HK-2 (cell line): ENCODE results near the gene GRID1.
"Not testable (repeated sequence)": the region's sequence is repeated elsewhere in the genome, so short reads cannot be mapped to it uniquely, and the experiment has no call there.

Source experiments
- DNase-seq: peaks from one replicate; pipeline ENCODE4 v3.0.0-alpha.2; 2018; ENCODE audit not compliant: unreplicated experiment

GRID1 gene

DNA sequence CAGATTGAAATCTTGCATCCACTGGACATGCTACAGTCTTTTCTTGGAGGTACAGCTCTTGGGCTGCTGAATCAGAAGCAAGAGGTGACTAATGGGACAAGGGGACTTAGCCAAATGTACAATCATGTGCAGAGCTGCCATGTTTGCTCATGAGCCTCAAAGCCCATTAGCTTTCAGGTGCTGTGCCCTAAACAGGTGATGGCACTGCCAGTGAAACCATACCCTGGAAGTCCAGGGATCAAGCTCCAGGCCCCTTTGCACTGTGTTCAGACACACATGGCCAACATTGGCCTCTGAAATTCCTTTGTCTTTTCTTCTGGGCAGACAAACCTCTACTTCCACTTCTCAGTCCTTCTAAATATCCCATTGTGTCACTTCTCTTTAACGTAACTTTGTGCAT is 328.2 kb downstream of the GRID1 start:
- no peak for DNase-seq

DNA sequence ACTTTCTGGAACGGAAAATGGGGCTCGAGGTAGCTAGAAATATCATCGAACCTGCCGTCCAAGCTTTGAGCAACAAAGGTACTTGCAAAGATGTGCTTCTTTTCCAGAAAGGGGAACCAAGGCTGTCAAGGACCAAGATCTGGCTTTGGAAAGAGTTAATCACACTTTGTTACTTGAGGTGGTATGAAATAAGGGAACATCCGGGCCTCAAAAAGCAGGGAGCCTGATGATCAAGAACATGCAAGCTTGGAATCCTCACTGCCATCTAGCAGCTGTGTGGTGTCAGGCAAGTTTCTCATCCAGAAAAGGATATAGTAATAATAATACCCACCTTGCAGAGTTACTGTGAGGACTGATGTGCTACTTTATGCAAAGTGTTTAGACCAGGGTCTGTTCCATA is 329.5 kb downstream of the GRID1 start:
- DNase-seq: no peak

DNA sequence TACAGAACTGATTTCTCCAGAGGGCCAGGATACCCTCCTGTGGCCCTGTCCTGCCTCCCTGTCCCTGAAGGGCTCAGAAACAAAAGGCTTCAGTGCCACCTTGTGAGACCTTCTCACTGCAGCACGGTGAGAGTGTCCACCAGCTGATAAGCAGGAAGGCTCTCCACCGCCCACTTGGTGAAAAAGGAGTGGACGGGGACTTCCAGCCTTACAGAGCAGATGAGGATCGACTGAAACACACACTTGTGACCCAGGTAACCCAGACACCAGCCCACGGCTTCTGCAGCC is 330.1 kb downstream of the GRID1 start:
- no peak for DNase-seq

DNA sequence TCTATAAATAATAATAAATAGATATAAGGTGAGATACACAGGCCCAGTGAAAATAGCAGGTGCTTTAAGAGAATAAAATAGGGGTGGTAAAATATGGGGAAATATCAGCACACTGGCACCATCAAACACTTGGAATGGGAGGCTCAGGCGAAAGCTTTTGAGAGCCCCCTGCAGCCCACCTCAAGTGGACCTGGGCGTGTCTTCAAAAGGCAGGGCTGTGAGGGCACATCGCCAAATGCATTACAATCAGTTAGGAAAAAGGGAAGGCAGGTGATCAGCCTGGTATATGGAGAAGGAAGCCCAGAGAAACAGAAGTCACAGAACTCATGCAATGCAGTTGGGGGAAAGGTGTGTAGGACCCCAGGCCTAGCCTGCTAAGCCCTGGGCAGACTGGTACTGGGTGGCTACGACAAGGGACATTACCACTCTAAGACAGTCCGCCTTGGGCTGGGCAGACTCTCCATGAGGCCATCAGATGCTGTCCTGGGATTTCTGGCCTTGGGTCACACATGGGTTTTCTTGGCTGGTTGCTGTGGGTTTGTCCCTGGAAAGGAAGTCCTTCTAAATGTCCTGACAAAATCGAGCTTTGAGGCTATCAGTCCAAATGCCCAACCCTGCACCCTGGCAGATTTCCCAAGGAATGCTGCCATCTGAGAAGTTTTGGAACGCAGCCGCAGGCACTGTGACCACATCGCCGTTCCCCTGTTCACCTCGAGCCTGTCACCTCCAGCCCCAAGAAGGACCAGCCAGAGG is 330.6 kb downstream of the GRID1 start:
- no peak for DNase-seq

DNA sequence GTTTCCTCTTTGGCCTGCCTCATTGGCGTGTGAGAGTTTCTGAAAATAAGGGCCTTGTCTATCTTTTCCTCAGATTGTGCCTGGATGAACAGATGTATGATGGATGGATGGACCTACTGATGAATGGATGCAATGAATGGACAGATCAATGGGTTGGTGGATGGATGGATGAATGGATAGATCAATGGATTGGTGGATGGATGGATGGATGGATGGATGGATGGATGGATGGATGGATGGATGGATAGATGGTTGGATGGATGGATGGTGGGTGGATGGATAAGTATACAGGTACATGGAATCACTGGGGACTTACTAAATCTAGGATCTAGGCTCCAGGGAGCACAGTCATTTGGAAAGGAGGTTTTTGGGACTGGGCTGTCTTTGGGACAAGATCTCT is 331.9 kb downstream of the GRID1 start:
- no peak for DNase-seq

DNA sequence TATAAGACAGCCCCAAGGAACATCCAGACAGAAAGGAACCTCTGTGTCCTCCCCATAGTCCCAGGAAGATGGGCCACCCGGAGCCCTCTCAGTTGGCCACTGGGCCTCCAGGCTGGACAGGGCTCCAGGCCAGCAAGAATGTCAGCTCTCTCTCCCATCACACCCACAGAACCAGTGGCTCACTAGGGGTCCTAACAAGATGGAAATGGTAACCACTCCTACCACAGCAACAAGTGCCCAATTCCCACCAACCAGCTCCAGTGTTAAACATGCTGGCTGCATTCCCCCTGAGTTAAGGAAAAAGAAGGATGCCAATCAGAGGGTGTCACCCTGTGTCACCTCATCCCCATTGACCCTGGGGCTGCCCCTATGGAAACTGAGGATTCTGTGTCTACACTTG is 333.0 kb downstream of the GRID1 start:
- DNase-seq: no peak

DNA sequence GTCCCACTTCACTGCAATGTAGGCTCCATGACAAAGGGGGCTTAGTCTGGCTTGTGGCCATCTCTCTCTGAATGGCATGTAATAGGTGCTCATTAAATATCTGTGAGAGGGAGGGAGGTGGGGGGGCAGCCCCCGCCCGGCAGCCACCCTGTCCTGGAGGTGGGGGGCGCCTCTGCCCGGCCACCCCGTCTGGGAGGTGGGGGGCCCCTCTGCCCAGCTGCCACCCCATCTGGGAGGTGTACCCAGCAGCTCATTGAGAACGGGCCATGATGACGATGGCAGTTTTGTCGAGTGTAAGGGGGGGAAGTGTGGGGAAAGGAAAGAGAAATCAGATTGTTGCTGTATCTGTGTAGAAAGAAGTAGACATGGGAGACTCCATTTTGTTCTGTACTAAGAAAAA is 334.5 kb downstream of the GRID1 start:
- not testable (repeated sequence) for DNase-seq

DNA sequence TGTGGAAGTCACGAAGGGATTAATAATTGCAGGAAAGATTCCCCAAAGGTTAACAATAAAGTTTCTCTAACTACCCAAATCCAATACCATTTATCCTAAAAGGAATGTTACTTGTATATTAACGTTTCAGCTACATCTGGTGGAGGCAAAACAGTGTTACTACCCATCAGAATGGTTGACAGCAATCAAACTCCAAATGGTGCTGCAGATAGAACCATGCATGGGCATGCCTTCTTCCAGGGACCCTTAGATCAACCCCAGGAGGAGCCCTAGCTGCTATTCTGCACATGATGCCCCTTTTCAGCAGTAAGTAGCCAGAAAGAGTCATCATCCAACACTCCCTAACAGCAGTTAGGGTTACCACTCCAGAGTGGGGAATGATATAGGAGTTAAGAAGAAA is 336.3 kb downstream of the GRID1 start:
- no peak for DNase-seq

DNA sequence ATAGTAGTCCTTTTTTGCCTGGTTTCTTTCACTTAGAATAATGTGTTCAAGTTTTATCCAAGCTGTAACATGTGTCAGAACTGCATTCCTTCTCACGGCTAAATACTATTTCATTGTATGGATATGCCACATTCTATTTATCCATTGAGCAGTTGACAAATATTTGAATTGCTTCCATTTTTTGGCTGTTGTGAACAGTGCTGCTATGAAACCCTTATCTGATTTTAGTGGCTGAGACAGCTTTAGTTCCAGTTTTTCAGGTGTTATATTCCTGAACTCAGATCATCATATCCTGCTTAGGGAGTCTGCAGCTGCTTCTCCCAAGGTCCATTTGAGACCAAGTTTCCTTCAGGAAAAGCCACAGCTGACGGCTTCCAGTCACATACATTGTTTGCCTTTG is 339.2 kb downstream of the GRID1 start:
- DNase-seq: no peak

DNA sequence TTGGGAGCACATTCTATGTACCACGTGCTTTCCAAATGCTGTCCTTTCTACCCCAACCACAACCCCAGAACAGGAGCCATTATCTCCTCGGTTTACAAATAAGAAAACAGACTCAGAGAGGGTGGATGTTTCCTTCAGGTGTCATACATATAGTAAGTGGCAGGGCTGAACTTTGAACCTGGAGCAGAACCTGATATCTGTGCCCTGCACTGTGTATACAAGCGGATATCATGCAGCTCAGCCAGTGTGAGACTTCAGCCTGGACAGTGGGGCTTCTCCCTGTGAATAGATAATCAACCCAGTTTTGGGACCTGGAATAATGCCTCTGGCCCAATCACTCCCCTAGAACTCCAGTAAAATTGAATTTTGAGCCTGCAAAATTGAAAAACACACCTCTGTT is 341.1 kb downstream of the GRID1 start:
- DNase-seq: no peak

DNA sequence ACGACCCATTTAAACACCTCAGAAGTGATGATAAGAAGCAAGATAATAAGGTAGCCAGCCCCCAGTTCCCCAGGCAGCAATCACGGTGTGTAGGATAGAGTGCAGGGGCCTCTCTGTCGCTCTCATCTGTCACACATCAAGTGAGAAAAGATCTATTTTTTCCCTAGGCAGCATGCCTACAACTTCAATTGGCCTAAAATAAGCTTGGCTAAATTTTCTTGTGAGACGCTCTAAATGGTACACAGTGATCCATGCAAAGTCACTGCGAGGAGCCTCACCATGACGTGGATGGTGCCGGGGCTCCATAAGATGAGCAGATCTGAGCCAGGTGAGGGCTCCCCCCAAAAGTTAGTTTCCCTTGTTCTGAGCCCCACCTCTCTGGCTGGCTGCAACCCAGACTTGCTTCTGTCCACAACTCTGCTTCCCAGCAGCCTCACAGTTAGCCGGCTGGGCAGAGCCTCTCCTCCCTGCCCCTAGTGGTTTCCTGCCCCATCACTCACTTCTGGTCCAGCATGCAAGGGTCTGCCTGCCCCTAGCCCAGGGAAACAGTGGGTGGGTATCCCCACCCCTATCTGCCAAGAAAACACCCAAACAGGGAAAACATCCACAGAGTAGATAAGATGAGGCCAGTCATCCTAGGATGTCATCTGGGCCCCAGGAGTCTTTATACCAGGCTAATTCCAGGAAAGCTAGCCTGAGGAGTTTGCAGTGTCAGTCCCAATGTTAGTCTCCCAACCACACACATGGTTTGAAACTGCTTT is 342.1 kb downstream of the GRID1 start:
- DNase-seq: no peak

DNA sequence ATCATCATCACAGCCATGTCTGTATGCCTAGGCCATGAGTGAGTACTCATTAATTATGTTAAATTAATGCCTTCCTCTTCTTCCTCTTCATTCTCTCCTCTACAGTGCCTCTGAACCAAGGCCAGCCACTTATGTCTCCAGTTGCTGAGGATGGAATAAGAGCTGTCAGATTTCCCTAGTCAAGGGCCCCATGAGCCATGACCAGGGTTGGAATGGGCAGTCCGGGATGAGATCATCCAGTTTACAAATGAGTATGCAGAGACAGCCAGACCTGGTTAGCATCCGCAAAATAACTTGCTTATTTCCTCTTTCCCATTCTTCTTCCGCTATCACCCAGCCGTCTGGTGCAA is 342.7 kb downstream of the GRID1 start:
- DNase-seq: no peak

DNA sequence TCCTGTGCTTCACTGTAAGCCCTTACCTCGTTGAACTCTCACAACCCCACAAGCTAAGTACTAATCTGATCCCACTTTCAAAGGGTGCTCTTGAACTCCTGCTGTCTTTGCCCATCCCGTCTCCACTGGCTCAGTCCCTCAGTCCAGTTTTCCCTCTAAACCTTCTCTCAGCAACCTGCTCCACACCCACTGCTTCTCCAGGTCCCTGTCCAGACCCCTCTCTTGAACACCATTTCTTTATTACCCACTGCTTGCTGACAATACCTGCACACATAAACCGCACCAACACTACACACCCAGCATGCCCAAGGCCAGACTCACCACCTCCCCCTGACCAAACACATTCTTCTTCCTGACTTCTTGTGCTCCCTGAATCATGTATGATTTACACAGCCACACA is 343.3 kb downstream of the GRID1 start:
- no peak for DNase-seq

DNA sequence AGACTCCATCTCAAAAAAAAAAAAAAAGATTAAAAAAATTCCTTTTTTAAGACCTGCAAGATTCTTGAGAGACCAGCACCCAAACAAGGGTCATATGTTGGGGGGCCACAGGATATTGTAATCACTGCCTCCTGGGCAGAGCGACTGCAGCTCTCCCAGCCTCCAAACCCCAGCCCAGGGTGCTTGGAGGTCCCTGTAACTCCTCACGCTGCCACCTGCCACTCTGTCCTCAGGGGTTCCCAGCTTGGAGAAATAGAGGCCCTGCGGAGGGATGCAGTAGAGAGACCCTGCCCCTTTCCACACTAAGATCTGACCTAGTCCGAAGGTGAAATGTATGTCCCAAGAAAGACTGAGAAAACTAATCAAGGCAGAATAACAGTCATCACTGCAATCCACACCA is 343.7 kb downstream of the GRID1 start:
- no peak for DNase-seq

DNA sequence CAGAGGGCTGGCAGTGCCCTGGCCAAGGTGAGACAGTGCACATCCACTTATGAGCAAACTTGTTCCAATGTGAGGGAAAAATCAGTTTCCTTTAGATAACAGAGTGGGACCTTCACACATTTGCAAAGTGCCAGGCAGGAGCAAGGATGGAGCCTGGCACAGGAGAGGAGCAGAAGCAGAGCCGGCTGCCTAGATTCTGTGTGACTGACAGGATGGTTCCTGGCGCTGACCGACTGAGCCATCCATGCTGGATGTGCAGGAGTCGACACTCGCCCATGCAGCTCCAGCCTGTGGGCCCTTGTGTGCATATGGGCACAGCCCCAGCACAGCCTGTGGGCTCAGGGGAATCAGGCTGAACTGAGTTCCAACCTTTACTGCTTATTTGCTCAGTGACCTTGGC is 346.5 kb downstream of the GRID1 start:
- no peak for DNase-seq

DNA sequence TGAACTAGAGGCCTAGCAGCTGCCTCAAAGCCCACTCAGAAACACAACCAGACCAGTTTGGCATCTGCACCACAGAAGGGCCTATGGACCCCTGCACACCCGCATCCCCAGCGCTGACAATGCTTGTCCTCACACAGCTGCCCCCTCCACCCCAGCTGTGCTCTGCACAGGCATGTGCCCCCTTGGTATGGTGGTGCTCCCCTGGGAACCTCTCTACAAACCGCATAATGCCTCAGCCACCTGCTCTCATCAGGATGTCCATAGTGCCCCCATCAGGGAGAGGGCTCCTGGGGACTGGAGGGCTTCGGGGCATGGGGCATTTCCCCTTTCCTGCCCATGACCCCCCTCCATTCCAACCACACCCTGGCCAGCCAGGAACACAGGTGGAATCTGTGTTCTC is 347.5 kb downstream of the GRID1 start:
- no peak for DNase-seq

DNA sequence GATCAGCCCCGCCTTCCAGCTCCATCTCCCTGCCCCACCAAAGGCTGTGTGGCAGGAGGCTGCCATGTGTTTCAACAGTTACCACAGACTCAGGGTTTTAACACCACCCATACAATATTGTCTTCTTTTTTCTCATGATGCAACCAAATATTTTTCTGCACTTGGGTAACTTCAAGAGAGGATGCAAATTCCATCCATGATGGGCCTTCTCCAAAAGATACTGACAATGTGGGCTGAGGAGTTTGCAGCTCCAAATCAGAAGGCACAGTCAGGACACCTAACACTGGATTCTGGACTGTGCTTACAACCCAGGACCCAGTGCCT is 347.9 kb downstream of the GRID1 start:
- no peak for DNase-seq

DNA sequence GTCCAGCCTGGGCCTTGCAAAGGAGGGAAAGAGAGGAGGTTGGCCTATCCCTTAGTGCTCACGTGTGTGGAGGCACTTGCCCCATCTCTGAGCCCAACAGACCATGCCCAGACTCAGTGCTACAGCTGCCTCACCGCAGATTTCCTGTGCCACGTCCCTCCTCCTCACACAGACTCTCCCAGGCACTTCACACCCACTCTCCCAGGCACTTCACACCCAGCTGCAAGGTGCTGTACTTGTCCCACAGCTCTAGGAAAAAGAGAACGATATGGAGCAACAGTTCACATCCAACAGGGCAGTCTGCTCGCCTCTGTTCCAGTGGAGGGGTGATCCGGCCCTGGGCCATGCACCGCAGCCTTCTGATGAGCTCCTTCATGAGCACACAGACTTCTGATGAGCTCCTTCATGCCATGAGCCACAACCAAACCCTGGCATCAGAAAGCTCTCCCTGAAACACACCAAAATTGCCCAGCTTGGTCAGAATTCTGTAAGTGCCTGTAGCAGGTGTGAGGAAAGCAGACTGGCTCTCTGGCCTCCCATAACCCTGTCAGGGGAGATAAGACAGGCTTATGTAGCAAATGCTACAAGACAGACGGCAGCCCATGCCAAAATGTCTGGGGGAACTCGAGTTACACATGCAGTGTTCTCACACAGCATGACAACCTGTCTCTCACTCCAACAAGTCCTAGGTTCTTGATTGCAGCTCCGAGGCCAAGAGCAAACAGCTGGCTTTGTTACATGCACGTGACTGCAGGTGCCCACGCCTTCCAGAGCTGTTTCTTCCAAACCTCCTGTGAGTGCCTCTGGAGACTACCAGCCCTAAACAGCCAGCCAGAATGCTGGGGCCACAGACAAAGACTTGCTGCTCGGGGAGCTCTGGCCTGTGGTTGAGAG is 348.5 kb downstream of the GRID1 start:
- no peak for DNase-seq

DNA sequence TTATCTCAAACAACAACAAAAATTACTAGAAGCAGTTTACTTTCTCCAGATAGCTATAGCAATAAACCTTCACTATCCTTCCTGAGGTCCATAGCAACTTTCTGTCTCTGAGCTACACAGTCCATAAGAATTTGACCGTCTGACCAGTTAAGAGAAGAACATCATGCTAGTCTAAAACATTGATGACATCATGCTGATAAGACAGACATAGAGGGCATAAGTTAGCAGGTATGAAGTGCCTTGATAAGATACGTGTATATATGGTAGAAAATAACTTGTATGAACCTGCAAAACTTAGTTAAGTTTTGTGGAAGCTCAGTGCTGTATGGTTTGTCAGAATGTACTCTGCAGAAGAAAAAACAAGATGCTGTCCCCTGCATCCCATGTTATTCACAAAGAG is 353.0 kb downstream of the GRID1 start:
- DNase-seq: no peak

DNA sequence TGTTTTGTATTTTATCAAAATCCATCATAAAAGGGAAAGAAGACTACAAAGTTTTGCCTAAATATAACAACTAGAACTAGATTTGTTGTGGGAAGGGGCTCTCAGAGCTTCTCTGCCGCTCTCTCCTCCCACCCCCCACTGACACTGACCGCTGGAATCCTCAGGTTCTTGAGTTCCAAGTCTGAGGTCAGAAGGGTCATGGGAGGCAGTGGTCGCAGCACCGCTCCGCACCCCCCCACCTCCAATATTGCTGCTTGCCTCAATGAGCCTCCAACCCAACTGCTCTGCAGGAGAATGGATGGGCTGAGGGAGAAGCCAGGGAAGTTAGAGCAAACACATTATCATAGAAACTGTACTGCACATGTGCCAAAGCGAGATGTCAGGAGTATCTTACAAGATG is 359.4 kb downstream of the GRID1 start:
- no peak for DNase-seq

DNA sequence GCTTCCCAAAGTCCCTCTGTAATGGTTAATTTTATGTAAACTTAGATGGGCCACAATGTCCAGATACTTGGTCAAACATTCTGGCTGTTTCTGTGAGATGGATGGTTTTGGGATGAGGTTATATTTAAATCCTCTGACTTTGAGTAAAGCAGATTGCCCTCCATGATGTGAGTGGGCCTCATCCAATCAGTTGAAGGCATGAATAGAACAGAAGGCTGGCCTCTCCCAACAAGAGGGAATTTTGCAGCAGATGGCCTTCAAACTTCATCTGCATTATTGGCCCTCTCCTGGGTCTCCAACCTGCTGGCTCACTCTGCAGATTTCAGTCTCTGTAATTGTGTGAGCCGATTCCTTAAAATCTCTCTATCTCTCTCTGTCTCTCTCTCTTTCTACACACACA is 362.3 kb downstream of the GRID1 start:
- DNase-seq: no peak

DNA sequence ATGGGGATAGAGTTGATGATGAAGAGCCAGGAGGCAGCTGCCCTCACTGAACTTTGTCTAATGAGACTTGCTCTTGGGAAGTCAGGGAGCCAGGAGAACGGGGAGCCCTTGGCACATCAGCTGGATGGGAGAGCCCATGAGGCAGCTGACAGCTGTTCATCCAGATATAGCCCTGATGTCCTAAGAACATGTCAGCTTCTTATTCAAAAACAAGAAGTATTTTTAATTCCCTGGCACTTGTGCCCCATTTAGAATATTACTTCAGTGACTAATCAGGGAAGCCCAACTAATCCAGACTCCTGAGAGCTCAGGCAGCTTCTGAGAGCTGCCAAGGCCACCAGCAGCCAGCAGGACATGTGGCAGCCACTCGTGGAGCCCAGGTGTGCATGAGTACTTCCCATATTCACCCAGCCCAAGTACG is 363.4 kb downstream of the GRID1 start:
- no peak for DNase-seq

DNA sequence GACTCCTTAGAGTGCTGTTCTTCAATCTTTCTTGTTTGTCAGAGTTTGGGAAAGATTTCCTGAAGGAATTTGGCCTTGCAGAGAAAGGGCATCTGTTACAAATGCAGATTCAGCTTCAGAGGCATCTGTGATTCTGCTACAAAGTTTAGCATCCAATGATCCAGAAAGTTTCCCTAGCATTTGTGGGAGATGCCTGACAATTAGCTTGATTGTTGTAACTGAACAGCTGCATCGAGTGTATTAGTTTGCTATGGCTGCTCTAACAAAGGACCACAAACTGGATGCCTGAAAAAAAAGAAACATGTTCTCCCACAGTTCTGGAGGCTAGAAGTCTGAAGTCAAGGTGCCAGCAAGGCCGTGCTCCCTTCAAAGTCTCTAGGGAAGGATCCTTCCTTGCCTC is 365.1 kb downstream of the GRID1 start:
- no peak for DNase-seq
